HCT116 (cell line): ENCODE results near the gene PKNOX2. TPM values are rescaled to one million over a fixed set of nuclear protein-coding genes. Genes with fewer than 3 reads are reported as not detected.

Experiments
- ATAC-seq: fragments of 200-7000 bp; cut with Tn5 transposase; 2 replicates; pipeline ENCODE4 v1.9.1; 2020; ENCODE audit warnings: mild to moderate bottlenecking, moderate library complexity
- BruUV-seq: library from RNA; stranded (reverse); fragments of 400-500 nt; replicated peaks from 2 replicates; lab custom pipeline; 2021; lab: Mats Ljungman, UMichigan
- CTCF ChIA-PET: fragments of 300-600 bp; sonication (Branson Sonifier 250); formaldehyde crosslinking; loops from one replicate; lab custom pipeline; 2021; ENCODE audit warnings: antibody characterized with exemption; lab: Charles Lee
- POLR2A ChIA-PET: fragments of 300-600, 350-600 bp; sonication (Branson Sonifier 250); formaldehyde crosslinking; loops from one replicate; lab custom pipeline; 2021; ENCODE audit warnings: antibody characterized with exemption; lab: Charles Lee
- RAD21 ChIA-PET, 2 experiments: fragments of 300-600 bp; sonication (Branson Sonifier 250); formaldehyde crosslinking; loops; one replicate each; lab custom pipeline; 2023; ENCODE audit warnings: low total read pairs in 2 of 2; ENCODE audit not compliant: uncharacterized antibody in 2 of 2, unreplicated experiment in 2 of 2, low non-redundant PET in 1 of 2; lab: Charles Lee
- DNase-seq: peaks from one replicate; pipeline ENCODE4 v3.0.0-alpha.2; 2010; ENCODE audit warnings: low read depth, low spot score
- H2AFZ ChIP-seq: fragments of 200-600 bp; shearing (Covaris generic), sonication (generic); 2 replicates; pipeline ENCODE4 v1.6.1; 2017; ENCODE audit warnings: low read depth, mixed run types, mixed read lengths, antibody characterized with exemption, low read length; ENCODE audit not compliant: poor library complexity, severe bottlenecking
- H3K27ac ChIP-seq: 2 replicates; pipeline ENCODE4 v1.5.1; 2012; ENCODE audit warnings: low read depth, low read length
- H3K27me3 ChIP-seq: fragments of 200-600 bp; sonication (generic); 2 replicates; pipeline ENCODE4 v1.6.1; 2016; ENCODE audit warnings: mixed run types, low read length, mixed read lengths; ENCODE audit not compliant: insufficient read depth
- H3K36me3 ChIP-seq, 2 experiments: fragments of 200-500 bp in 1 of 2; fragments of 200-600 bp in 1 of 2; sonication (Bioruptor generic) in 1 of 2; sonication (generic) in 1 of 2; 2 replicates each; pipeline versions ENCODE4 v1.5.1 to v1.6.1; 2014 to 2016; ENCODE audit warnings: low read length in 2 of 2, inconsistent platforms in 1 of 2, mixed read lengths in 1 of 2, mixed run types in 1 of 2; ENCODE audit not compliant: insufficient read depth in 2 of 2, control insufficient read depth in 1 of 2
- H3K4me1 ChIP-seq, 2 experiments: fragments of 200-600 bp in 1 of 2; sonication (generic) in 1 of 2; 2 replicates each; pipeline versions ENCODE4 v1.5.1 to v1.6.1; 2012 to 2017; ENCODE audit warnings: low read length in 2 of 2, inconsistent platforms in 1 of 2, mild to moderate bottlenecking in 1 of 2, mixed read lengths in 1 of 2, mixed run types in 1 of 2, moderate library complexity in 1 of 2; ENCODE audit not compliant: insufficient read depth in 2 of 2, control insufficient read depth in 1 of 2
- H3K4me2 ChIP-seq: fragments of 200-600 bp; sonication (generic); 2 replicates; pipeline ENCODE4 v1.6.1; 2017; ENCODE audit warnings: mixed run types, low read length, mixed read lengths
- H3K4me3 ChIP-seq, 2 experiments: fragments of 200-600 bp in 1 of 2; sonication (generic) in 1 of 2; replicated peaks in 1 of 2; 2 replicates each; pipeline ENCODE4 v1.5.1; 2011 to 2016; ENCODE audit warnings: low read length in 2 of 2, control low read depth in 1 of 2, low read depth in 1 of 2, mild to moderate bottlenecking in 1 of 2, mixed read lengths in 1 of 2, mixed run types in 1 of 2
- H3K79me2 ChIP-seq: fragments of 200-600 bp; sonication (generic); 2 replicates; pipeline ENCODE4 v1.6.1; 2017; ENCODE audit warnings: mild to moderate bottlenecking, mixed run types, low read length, moderate library complexity, mixed read lengths; ENCODE audit not compliant: insufficient read depth
- H3K9ac ChIP-seq: fragments of 200-600 bp; sonication (generic); 2 replicates; pipeline ENCODE4 v1.6.1; 2016; ENCODE audit warnings: low read length, mixed read lengths
- H3K9me2 ChIP-seq: fragments of 200-600 bp; sonication (generic), shearing (Covaris generic); 2 replicates; pipeline ENCODE4 v1.6.1; 2017; ENCODE audit warnings: mixed run types, mild to moderate bottlenecking, moderate library complexity; ENCODE audit not compliant: insufficient read depth
- H3K9me3 ChIP-seq, 2 experiments: fragments of 200-500 bp in 1 of 2; fragments of 200-600 bp in 1 of 2; sonication (Bioruptor generic) in 1 of 2; sonication (generic) in 1 of 2; 2 replicates each; pipeline ENCODE4 v1.6.1; 2014 to 2017; ENCODE audit warnings: low read length in 2 of 2, mixed read lengths in 2 of 2, inconsistent platforms in 1 of 2, low read depth in 1 of 2, mild to moderate bottlenecking in 1 of 2, mixed run types in 1 of 2, moderate library complexity in 1 of 2; ENCODE audit not compliant: control insufficient read depth in 1 of 2, insufficient read depth in 1 of 2
- H4K20me1 ChIP-seq: fragments of 200-600 bp; sonication (generic), shearing (Covaris generic); 2 replicates; pipeline ENCODE4 v1.6.1; 2017; ENCODE audit warnings: mixed run types, mild to moderate bottlenecking, moderate library complexity; ENCODE audit not compliant: insufficient read depth
- CBX3 ChIP-seq: IDR thresholded peaks from 2 replicates; pipeline ENCODE4 v1.6.1; 2012; ENCODE audit warnings: low read depth
- CTCF ChIP-seq, 3 experiments: fragments of 200-600 bp in 1 of 3; sonication (generic) in 1 of 3; IDR thresholded peaks in 2 of 3; conservative IDR thresholded peaks in 1 of 3; 2 replicates each; pipeline ENCODE4 v1.5.1; 2012 to 2017; ENCODE audit warnings: low read depth in 2 of 3, low read length in 2 of 3, antibody characterized with exemption in 1 of 3, borderline replicate concordance in 1 of 3, control low read depth in 1 of 3, mild to moderate bottlenecking in 1 of 3, mixed read lengths in 1 of 3, mixed run types in 1 of 3, moderate library complexity in 1 of 3; ENCODE audit not compliant: insufficient read depth in 1 of 3
- ELF1 ChIP-seq: IDR thresholded peaks from 2 replicates; pipeline ENCODE4 v1.6.1; 2012; ENCODE audit warnings: low read depth, borderline replicate concordance
- FOSL1 ChIP-seq: IDR thresholded peaks from 2 replicates; pipeline ENCODE4 v1.6.1; 2012; ENCODE audit warnings: low read depth
- JUND ChIP-seq: IDR thresholded peaks from 2 replicates; pipeline ENCODE4 v1.6.1; 2012
- MAX ChIP-seq: IDR thresholded peaks from 2 replicates; pipeline ENCODE4 v1.6.1; 2012
- RAD21 ChIP-seq: IDR thresholded peaks from 2 replicates; pipeline ENCODE4 v1.6.1; 2012; ENCODE audit warnings: low read depth, mild to moderate bottlenecking
- SIN3A ChIP-seq: IDR thresholded peaks from 2 replicates; pipeline ENCODE4 v1.6.1; 2012; ENCODE audit warnings: low read depth
- SRF ChIP-seq: IDR thresholded peaks from 2 replicates; pipeline ENCODE4 v1.6.1; 2012; ENCODE audit warnings: low read depth
- intact Hi-C: fragments of 100-400 bp; cut with micrococcal nuclease; formaldehyde crosslinking; loops from 2 replicates; pipeline ENCODE4 v1.10.0; 2022
- total RNA-seq: library from RNA; stranded (reverse); gene quantifications from one replicate; pipeline ENCODE4 v1.2.1, GENCODE V29; 2021; ENCODE audit not compliant: unreplicated experiment

The PKNOX2 gene
- total RNA-seq, 1 experiment from 2014 or later = 0.20 TPM

GRCh38 chr11:125223901-125224361 lies 59.4 kb downstream of the PKNOX2 start:
- intact Hi-C loops = loop anchor here (10.0 kb wide), 1 partner anchor 259 kb away; no protein-coding TSS in a partner anchor
- Histone ChIP-seq H3K9ac (no peak overlapping the region), H3K36me3 (no peaks in the 10 kb centered on the region), H3K4me3 (no peak overlapping the region), H3K27me3 (0 out of 2 replicates have a peak, but pooled peaks cover 6% of the 10 kb centered on the region), H3K9me3 (no peaks in the 10 kb centered on the region), H2AFZ (no peak overlapping the region), H3K27ac (no peak overlapping the region), H3K4me1 (peaks cover 0 to 1% of the 10 kb centered on the region in 2 experiments; a peak in 2 of 4 replicates), H3K4me2 (no peak overlapping the region), H4K20me1 (no peaks in the 10 kb centered on the region), H3K79me2 (no peaks in the 10 kb centered on the region), H3K9me2 (no peaks in the 10 kb centered on the region)
- ChIA-PET RAD21 (no interaction called here), CTCF (interaction anchor here (1.2 kb wide), 1 partner anchor 132 kb away, joined by 8 read pairs; no protein-coding TSS in a partner anchor), POLR2A (no interaction called here)
- ATAC-seq (no peak), DNase-seq (no peak)
- TF ChIP-seq ELF1 (no peak), SIN3A (no peak), CTCF (IDR thresholded peaks at IDR 0.05 in 2 of 3, conservative IDR thresholded peaks at IDR 0.05 in 1 of 3; ENCODE audit: borderline replicate concordance in 1 of 3, insufficient read depth in 1 of 3, low read depth in 2 of 3, low read length in 2 of 3) (no peak), SRF (no peak), FOSL1 (no peak), JUND (no peak)
- BruUV-seq = no TSS peak

DNA sequence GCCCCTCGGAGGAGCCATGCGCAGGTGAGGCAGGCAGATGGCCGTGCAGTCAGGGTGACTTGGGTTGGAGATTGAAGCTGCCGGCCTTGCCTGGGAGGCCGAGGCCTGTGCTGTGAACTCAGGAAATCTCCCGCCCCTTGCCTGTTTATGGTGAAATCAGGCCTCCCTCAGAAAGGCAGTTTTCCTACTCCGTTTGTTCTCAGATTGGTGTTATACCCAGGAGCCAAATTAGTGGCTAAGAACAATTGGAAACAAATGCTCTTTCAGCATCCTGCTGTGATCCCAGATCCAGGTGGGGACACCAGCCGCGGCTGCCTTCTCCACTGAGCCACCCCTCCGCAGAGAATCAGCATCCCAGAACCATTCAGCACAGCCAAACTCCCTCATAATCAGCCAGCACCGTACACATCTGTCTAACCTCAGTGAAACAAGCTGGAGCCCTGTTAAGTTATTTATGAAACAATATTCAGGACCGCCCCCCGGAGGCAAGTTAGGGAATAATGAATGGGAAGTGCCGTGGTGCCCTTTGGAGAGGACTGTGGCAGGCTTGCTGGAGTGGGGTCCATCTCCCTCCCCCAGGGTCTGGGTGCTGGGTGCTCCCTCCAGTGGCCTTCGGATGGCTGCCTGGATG lies 60.0 kb downstream of the PKNOX2 start:
- no peaks in the 10 kb centered on the region for H3K79me2 ChIP-seq
- CTCF ChIA-PET = interaction anchor here (1.2 kb wide), 1 partner anchor 133 kb away, joined by 8 read pairs; no protein-coding TSS in a partner anchor
- H3K4me3 ChIP-seq = no peak overlapping the region
- intact Hi-C loops = loop anchor here (10.0 kb wide), 1 partner anchor 260 kb away; no protein-coding TSS in a partner anchor
- DNase-seq (peak; percentile 8), ATAC-seq (peak; percentile 87)
- POLR2A ChIA-PET = no interaction called here
- TF ChIP-seq JUND (no peak), RAD21 (peak; percentile 55), CTCF (IDR thresholded peaks at IDR 0.05 in 2 of 3, conservative IDR thresholded peaks at IDR 0.05 in 1 of 3; ENCODE audit: borderline replicate concordance in 1 of 3, insufficient read depth in 1 of 3, low read depth in 2 of 3, low read length in 2 of 3) (peak; percentile 40 to 48 (median 43); a peak in 5 of 6 replicates), MAX (no peak), SRF (no peak), CBX3 (no peak)
- H3K9ac ChIP-seq = no peak overlapping the region
- BruUV-seq = no TSS peak
- no peaks in the 10 kb centered on the region for H3K9me3 ChIP-seq
- H3K36me3 ChIP-seq = no peaks in the 10 kb centered on the region
- H2AFZ ChIP-seq = no peak overlapping the region
- H4K20me1 ChIP-seq = no peaks in the 10 kb centered on the region
- H3K9me2 ChIP-seq = no peaks in the 10 kb centered on the region
- H3K27me3 ChIP-seq = 0 out of 2 replicates have a peak, but pooled peaks cover 6% of the 10 kb centered on the region
- RAD21 ChIA-PET = no interaction called here
- no peak overlapping the region for H3K27ac ChIP-seq
- peaks cover 0 to 4% of the 10 kb centered on the region in 2 experiments; a peak in 2 of 4 replicates for H3K4me1 ChIP-seq
- no peak overlapping the region for H3K4me2 ChIP-seq
